Measurements from ENCODE around the gene ANO8. TPM values are rescaled to one million over a fixed set of nuclear protein-coding genes. Genes with fewer than 3 reads are reported as not detected.

ANO8 gene
- total and polyA plus RNA-seq, 2 of the 13 experiments (the other 11 are each of a cell fraction or from before 2014, with no cell fraction given) = 1.8 to 3.5 TPM

DNA sequence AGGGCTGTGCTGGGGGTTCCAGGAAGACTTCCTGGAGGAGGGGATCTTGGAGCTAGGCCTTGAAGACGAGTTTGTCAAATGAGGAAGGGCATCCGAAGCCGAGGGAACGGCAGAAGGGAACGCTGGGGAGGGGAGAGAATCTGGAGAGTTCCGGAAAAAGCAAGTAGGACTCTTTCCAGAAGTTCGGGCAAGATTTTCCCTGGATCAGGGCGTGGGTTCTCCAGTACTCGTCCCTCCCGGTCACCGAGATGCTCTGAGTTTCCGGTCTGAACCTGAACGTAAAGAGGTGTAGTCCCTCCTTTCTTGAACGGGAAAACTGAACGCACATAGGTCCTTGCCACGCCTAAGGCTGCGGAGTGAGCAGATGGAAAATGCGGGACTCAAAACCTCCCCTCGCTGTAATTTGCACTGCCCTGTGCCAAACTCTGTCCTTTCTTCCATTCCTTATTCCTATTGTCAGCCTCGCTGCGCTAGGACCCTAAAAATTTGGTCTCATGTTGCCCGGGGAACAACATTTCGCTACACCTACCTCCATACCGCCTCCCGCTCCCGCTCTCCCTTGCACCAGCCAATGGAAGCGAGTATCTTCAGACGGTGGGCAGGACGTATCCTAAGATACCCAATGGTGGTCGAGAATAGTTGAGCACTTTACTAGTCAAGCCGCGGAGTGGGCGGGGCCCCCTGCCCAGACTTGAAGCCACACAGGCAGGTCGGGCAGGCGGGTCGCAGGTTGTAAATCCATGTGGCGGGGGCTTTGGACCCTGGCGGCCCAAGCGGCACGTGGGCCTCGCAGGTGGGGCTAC, 2.4 kb upstream of the ANO8 start, which contains the start of gene GTPBP3 (continued):
- TF ChIP-seq NFE2 (CRISPR knock-in tag; IDR thresholded peaks at IDR 0.05) (no peak), ZNF367 (CRISPR knock-in tag; IDR thresholded peaks at IDR 0.05; ENCODE audit: borderline replicate concordance) (no peak), BRCA1 (CRISPR knock-in tag; IDR thresholded peaks at IDR 0.05) (no peak), ZNF234 (CRISPR knock-in tag; conservative IDR thresholded peaks at IDR 0.05) (no peak), MTA1 (CRISPR knock-in tag; IDR thresholded peaks at IDR 0.05; ENCODE audit: borderline replicate concordance) (no peak), ZNF572 (CRISPR knock-in tag; IDR thresholded peaks at IDR 0.05) (no peak), ASH2L (IDR thresholded peaks at IDR 0.05; ENCODE audit: insufficient read length, low read depth, low read length) (peak; percentile 98), TCF7L2 (IDR thresholded peaks at IDR 0.05; ENCODE audit: low read depth, low read length) (no peak), ZBTB8A (CRISPR knock-in tag; IDR thresholded peaks at IDR 0.05; ENCODE audit: borderline replicate concordance, low read depth) (no peak), ATM (IDR thresholded peaks at IDR 0.05; ENCODE audit: borderline replicate concordance) (no peak)
- TF ChIP-seq, protein P1, sequence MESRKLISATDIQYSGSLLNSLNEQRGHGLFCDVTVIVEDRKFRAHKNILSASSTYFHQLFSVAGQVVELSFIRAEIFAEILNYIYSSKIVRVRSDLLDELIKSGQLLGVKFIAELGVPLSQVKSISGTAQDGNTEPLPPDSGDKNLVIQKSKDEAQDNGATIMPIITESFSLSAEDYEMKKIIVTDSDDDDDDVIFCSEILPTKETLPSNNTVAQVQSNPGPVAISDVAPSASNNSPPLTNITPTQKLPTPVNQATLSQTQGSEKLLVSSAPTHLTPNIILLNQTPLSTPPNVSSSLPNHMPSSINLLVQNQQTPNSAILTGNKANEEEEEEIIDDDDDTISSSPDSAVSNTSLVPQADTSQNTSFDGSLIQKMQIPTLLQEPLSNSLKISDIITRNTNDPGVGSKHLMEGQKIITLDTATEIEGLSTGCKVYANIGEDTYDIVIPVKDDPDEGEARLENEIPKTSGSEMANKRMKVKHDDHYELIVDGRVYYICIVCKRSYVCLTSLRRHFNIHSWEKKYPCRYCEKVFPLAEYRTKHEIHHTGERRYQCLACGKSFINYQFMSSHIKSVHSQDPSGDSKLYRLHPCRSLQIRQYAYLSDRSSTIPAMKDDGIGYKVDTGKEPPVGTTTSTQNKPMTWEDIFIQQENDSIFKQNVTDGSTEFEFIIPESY (CRISPR knock-in tag; IDR thresholded peaks at IDR 0.05) = peak; percentile 37; the same call in 1 of the 2 replicates
- TF ChIP-seq, protein P2, sequence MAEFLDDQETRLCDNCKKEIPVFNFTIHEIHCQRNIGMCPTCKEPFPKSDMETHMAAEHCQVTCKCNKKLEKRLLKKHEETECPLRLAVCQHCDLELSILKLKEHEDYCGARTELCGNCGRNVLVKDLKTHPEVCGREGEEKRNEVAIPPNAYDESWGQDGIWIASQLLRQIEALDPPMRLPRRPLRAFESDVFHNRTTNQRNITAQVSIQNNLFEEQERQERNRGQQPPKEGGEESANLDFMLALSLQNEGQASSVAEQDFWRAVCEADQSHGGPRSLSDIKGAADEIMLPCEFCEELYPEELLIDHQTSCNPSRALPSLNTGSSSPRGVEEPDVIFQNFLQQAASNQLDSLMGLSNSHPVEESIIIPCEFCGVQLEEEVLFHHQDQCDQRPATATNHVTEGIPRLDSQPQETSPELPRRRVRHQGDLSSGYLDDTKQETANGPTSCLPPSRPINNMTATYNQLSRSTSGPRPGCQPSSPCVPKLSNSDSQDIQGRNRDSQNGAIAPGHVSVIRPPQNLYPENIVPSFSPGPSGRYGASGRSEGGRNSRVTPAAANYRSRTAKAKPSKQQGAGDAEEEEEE (CRISPR knock-in tag; IDR thresholded peaks at IDR 0.05; ENCODE audit: borderline replicate concordance) = no peak
- TF ChIP-seq, protein P3, sequence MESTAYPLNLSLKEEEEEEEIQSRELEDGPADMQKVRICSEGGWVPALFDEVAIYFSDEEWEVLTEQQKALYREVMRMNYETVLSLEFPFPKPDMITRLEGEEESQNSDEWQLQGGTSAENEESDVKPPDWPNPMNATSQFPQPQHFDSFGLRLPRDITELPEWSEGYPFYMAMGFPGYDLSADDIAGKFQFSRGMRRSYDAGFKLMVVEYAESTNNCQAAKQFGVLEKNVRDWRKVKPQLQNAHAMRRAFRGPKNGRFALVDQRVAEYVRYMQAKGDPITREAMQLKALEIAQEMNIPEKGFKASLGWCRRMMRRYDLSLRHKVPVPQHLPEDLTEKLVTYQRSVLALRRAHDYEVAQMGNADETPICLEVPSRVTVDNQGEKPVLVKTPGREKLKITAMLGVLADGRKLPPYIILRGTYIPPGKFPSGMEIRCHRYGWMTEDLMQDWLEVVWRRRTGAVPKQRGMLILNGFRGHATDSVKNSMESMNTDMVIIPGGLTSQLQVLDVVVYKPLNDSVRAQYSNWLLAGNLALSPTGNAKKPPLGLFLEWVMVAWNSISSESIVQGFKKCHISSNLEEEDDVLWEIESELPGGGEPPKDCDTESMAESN (CRISPR knock-in tag; conservative IDR thresholded peaks at IDR 0.05) = 0 out of 2 replicates have a peak, but pooled peaks have one; percentile 47
